GM12891 (cell line): ENCODE measurements around the gene ANO5.

Experiments used
- PAX5 ChIP-seq: IDR thresholded peaks from 2 replicates; pipeline ENCODE4 v1.6.1; 2011; ENCODE audit warnings: low read length, moderate library complexity, mild to moderate bottlenecking; ENCODE audit not compliant: insufficient read depth, severe bottlenecking
- POLR2A ChIP-seq: IDR thresholded peaks from 2 replicates; pipeline ENCODE4 v1.6.1; 2011; ENCODE audit warnings: low read depth, low read length, control low read depth
- POLR2AphosphoS5 ChIP-seq: IDR thresholded peaks from 2 replicates; pipeline ENCODE4 v1.6.1; 2011; ENCODE audit warnings: low read depth, low read length, control low read depth
- POU2F2 ChIP-seq: IDR thresholded peaks from 2 replicates; pipeline ENCODE4 v1.6.1; 2011; ENCODE audit warnings: low read depth, mild to moderate bottlenecking, control low read depth, low read length, moderate library complexity
- SPI1 ChIP-seq: IDR thresholded peaks from 2 replicates; pipeline ENCODE4 v1.6.1; 2011; ENCODE audit warnings: low read depth, low read length, control low read depth
- TAF1 ChIP-seq: IDR thresholded peaks from 2 replicates; pipeline ENCODE4 v1.6.1; 2011; ENCODE audit warnings: low read depth, low read length, control low read depth

GRCh38 chr11:22192289-22192641 lies 620 bp upstream of the ANO5 start:
- TF ChIP-seq POLR2A, result no peak
- no peak for TF ChIP-seq POLR2AphosphoS5
- TF ChIP-seq TAF1, result no peak
- TF ChIP-seq PAX5, result no peak
- no peak for TF ChIP-seq POU2F2
- no peak for TF ChIP-seq SPI1
